NCI-H2171 treated with DMSO at 0.1 percent for 48 hours (cell line): ENCODE measurements around the gene CAMSAP2.

Source experiments
- DNase-seq: peaks from one replicate; lab custom pipeline; 2025; lab: John Stamatoyannopoulos, UW

CAMSAP2 gene

DNA sequence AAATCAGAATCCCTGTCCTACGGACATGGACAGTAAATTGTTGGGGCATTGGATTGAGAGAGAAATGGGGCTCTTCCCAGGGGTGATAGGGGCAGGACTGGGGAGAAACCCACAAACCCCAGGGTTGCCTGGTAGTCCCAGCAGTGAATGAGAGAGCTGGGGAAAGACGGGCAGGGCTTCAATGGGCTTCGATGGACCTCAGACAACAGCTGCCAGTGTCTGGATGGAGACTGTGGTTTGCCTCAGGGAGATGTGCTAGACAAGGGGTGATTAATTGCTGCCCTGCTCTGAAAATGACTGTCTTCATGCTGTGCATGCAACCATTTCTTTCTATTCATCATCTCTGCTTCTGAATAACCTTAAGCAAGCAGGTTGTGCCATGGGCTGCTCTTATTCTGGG lies 141.5 kb downstream of the CAMSAP2 start:
- no peak for DNase-seq

DNA sequence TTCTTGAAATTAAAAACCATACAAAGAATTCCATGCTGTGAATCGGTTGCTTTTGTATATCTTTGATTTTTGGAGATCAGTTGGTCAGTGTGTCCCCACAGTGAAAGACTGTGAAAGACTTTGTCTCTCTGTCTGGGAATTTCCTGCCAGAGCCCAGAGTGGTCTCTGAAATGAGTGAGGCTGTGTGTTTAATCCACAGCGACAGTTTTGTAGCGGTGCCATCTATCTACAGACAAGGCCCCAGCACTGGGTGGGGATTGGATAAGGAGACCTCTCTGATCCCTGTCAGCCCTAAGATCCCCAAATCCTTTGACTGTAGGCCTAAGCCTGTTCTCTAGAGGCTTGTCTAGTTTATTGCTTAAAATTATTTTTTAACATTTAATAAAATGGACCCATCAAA lies 144.4 kb downstream of the CAMSAP2 start:
- no peak for DNase-seq

DNA sequence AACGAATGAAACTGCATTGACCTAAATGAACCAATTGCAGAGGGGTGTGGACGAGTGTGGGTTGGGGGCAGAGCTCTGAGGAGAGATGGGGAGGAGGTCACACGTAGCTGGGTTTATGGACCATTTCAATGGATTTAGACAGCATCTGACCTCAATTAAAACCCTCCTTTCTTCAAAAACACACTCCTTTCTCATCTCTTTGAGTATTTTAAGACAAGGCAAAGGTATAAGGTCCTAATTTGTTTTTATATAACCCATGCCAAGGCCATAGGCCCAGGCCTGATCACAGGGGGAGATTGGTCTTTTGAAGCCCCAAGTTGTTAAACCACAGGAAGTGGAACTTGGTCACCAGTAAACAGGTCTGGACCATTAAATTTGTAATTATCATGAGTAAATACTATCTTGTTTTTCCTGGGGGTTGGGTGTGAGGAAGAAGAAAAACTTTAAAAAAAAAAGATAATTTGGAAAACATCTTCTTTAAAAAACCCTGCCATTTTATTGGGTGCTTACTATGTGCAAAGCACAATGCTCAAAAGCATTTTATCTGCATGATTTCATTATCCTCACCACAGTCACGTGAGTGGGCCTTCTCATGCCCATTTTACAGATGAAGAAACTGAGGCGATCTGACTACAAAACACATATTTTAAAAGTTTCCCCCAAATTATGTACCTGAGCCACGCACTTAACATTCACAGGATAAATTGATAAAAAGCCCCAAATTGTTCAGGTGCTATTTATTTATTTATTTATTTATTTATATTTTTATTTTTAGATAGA lies 147.1 kb downstream of the CAMSAP2 start:
- DNase-seq: no peak

DNA sequence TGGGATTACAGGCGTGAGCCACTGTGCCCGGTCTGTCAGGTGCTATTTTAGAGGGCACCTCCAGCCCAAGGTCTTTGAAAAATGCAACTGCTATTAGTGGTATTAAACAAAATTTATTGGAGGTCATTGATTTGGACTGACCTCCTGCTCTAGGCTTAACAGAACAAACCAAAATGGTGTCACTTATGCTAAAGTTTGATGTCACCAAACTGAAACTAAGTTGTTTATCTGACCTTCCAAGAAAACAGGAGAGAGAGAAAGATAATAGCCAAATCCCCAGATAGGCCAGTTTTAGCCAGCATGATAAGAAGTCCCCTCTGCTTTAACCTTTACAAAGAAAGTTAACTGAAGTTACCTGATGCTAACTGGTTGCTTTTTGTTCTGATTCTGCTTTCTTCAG lies 147.9 kb downstream of the CAMSAP2 start:
- no peak for DNase-seq

DNA sequence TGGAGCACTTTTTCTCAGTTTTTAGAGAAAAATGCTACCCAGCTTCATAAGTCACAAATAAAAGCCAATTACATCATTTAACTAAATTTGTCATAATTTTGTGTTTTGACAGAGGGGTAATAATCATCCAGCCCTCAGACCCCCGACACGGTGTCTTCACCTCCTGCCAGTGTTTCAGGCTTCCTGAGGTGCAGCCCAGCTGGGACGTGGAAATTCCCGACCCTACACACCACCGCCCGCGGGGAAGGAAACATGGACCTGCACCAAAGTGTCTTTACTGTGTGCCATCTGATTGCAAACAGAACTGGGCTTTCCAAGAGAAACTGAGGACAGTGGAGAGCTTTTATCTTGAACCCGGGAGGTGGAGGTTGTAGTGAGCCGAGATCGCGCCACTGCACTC lies 148.3 kb downstream of the CAMSAP2 start:
- no peak for DNase-seq

DNA sequence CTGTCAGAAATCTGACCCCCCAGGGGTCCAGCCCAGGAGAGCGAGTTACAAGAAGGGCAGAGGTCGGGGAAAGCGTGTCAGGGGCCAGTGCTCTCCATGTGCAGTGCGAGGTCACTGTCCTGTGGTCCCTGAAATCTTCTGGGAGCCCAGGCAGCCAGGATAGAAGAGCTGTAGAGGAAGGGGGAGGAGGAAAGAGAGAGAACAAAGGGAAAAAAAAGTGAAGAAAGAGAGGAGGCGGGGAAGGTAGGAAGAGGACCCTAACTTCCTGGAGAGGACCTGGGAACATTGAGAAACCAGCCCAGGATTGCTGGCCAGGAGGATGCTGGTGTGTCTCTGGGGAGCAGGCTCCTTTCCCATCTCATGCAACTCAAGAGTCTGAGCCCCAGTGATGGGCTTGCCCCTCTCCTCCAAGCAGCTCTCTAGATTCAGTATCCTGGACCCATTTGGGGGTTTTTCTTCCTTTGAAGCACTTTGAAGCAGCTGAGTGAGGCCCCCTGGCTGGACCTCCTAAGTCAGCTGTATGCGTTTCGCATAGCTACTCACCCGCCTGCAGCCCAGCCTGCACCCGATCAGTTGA lies 149.2 kb downstream of the CAMSAP2 start:
- no peak for DNase-seq

DNA sequence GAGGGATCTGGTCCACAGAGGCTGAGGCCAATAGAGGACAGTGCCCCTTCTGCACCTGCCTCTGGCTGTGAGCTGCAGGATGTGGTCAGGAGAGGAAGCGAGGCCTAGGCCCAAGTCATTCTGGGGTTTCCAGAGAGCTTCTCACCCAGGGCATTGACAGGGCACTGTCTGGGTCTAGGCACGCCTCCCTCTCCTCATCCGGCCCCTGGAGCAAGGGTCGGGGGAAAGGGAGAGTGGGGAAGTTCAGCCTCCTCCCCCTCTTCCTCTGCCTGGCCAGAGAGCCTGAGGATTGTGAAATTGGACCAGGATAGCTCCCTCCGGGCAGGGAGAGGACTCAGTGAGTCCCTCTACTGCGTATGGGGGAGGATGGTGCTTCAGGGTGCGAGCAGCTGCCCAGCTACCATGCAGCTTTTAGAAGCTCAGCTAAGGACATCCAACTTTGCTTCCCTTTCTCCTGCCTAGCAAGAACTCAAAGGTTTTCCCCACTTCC lies 149.7 kb downstream of the CAMSAP2 start:
- no peak for DNase-seq

DNA sequence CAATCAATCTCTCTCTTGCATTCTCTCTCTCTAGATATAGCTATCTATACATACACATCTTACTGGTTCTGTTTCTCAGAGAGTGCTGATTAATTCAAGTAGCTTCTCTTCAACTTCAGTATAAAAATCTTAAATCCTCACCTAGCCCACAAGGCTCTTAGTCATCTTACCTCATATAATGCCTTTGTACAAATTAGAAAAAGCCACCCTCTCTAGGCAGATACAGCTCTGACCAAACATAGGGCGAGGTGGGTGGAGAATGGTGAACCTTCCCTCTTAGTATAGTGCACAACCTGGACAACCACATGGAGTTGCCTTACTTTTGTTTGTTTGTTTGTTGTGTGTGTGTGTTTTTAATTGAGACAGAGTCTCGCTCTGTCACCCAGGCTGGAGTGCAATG lies 150.9 kb downstream of the CAMSAP2 start:
- no peak for DNase-seq

DNA sequence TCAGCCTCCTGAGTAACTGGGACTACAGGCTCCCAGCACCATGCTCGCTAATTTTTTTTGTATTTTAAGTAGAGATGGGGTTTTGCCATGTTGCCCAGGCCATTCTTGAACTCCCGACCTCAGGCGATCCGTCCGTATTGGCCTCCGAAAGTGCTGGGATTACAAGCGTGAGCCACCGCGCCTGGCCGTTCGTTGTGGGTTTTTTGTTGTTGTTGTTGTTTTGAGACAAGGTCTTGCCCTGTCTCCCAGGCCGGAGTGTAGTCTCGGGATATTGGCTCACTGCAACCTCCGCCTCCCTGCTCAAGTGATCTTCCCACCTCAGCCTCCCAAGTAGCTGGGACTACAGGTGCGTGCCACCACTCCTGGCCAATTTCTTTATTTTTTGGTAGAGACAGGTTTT lies 151.3 kb downstream of the CAMSAP2 start:
- DNase-seq: no peak

DNA sequence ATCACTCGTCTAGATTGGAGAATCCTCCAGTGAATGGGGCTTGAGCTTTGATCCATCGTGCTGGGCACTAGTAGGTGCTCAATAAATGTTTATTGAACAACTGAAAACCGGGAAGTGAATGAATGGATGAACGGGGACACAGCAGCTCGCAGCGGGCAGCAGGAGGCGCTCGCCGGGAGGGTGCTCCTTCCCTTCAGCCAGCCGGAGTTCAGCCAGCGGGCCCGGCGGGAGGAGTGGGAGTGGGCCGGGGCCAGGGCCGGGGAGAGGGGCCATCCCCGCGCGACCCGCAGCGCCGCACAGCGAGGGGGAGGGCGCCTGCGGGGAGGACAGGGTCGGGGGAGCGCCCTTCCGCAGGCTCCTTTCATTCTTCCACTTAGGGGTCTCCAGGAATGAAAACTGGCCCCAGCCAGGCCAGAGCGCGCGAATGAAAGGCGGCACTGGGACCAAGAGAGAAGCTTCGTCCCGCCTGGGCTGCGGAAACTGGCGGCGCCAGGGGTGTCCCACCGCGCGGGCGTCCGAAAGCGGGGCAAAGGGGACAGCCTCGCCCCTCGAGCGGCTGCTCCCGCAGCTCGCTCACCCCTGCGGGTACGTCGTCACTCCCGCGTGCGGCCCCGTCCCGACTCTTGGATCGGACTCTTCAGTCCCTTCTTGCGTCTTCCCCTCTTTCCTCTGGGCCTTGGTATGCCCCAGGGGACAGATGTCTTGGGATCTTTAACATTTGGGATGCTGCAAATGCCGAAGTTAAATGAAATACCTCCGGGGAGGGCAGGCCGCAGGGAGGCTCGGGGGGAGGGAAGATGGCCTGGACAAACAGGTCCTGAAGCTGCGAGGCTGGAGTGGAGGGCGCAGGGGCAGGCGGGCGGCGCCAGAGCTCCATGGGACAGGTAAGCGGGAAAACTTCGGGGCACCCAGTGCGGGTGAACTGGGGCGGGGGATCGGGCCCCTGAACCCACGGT lies 152.4 kb downstream of the CAMSAP2 start:
- DNase-seq: peak; percentile 61

DNA sequence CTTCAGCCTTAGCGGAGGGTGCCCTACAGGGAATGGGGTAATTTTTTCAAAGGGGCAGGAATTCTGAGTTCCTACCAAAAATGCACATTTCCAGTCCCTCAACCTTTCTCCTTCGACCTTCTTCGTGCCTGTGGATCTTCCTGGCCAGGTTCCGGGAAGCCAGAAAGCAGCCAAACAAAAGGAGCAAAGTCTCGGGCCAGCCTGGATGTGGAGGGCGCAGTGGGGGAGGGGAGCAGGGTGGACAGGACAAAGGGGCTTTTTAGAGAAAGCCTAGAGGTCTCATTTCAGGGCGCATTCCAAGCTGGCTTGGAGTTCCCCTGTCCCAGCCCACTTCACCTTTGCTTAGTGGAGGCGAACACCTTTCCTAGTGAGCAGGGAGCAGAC lies 153.1 kb downstream of the CAMSAP2 start:
- no peak for DNase-seq

DNA sequence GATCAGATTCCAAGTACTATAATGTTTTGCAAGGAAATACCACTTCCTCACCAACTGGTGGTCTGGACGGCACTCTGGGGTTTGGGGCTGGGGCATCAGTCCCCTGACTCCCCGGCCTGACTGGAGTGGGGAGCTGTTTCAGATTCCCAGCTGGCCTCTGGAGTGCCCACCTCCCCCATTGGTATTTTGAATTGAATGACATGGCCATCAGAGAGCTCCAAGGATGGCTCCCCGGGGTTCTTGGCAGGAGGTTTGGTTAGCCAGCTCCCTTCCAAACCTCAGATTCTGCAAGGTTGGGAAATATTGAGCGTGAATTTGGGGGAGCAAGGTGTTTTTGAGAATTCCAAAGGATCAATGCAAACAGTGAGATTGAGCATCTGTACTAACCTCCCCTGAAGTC lies 153.9 kb downstream of the CAMSAP2 start:
- no peak for DNase-seq

DNA sequence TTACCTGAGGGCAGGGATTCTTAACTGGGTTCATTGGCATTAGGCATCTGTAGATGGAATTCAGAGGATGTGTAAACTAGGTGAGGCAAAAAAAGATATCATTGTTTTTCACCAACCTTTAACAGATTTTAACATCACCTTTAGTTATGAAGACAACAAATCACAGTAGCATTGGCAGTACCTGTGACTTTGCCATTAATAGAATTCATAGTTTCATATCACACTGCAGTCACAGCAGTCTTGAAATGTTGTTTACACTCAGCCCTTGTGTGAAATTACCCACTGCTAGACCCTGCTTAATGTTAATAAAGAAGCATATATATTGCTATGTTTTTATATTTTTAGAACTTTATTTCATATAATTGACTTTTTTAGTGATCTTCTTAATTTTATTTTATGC lies 154.3 kb downstream of the CAMSAP2 start:
- DNase-seq: no peak

DNA sequence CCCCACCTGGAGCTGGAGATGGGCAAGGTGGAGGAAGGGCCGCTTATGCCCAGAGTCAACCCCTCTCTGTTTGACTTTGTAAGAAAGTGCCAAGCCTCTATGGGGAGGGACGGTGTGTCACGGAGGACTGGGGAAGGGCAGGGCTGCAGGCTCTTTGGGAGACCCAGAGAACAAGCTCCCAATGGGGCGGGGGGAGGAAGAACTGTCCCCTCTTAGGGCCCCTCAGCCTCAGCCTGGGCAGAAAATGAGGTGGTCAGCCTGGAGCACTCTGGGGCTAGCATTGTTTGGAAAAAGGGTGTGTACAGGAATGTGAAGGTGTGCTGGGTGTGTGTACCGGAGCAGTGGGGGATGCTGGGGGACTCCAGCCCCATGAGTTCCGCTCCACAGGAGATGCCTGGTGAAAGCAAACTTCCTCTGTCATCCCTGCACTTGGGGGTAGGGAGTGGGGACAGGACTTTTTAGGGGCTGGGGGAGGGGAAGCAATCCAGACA lies 154.8 kb downstream of the CAMSAP2 start:
- DNase-seq: no peak

DNA sequence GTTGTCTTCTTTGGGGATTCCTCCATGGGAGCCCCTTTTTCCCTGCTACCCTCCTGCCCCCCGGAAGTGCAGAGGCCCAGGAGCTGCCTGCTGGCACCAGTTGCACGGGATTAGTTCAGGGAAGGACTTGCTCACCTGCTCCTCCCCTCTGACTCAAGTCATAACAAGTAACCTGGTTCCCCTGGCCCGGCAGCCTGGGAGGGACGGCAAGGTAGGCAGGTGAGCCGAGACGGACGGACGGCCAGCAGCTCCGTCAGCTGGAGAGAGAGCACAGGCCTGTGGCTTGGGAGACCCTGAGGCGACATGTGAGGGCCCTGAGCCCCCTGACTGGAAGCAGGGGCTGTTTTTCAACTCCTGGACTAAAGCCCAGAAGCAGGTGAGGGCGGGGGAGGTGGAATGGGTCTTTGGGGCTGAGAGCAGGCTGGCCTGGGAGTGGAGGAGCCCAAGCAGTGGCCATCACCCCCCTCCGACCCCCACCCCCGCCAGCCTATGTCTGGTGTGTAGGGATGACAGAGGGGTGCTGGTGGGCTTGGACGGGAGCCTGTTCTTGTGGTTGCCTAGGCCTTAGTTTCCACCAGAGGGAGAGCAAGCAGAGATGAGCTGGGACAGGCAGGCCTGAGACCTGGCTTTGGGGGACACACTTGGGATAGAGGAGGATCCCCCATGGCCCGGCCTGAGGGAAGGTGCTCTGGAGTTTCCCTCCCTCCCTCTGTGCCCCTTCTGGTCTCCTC lies 156.2 kb downstream of the CAMSAP2 start, which contains the start of gene INAVA:
Gene INAVA (plus strand): TSS at position 189 of the 731 bp plus-strand sequence. CDS start 3,501 bp downstream, outside the sequence.
- no peak for DNase-seq

DNA sequence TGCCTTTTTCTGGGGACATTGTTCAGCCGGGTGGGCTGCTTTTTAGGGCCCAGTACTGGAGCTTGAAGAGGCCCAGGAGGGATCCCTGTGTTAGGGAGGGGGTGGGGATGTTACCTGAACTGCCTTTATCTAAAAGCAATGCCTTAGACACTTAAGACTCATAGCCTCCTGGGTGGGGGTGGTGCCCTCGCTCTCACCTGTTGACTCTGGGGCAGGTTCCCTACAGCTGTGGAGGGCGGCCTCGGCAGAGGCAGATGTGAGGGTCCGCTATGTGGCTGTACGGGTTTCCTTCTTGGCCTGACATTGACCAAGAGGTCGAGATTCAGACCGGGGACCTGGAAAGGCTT lies 156.7 kb downstream of the CAMSAP2 start:
- no peak for DNase-seq

DNA sequence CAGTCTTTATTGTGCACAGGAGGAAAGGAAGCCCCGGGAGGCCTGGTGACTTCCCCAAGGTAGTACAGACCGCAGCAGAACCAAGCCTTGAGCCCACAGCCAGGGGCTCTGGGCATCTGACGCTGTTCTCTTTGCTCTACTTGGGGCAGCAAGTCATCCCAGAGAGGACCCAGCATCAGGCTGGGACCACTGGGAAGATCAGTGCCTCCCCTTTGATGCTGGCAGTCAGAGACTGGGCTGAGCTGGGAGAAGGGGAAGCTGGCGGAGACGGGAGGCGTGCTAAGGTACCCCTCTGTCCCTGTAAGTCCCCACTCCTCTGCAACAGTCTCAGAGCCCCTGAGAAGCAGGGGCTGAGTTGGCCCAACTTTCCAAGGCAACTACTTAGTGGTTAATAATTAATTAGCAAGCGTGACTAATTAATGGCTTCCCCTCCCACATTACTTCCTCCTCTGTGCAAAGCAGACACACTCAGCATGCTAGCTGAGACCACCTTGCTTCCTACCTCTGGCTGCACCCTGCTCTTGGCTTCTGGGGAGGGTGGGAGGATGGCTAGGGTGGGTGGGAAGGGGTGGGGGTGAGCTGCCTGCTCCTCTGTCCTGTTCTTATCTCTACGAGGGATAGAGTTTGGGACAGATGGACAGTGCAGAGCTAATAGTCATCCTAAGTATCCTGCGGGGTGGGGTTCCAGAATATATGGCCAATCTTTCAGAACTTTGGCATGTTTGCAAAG lies 157.3 kb downstream of the CAMSAP2 start:
- no peak for DNase-seq

DNA sequence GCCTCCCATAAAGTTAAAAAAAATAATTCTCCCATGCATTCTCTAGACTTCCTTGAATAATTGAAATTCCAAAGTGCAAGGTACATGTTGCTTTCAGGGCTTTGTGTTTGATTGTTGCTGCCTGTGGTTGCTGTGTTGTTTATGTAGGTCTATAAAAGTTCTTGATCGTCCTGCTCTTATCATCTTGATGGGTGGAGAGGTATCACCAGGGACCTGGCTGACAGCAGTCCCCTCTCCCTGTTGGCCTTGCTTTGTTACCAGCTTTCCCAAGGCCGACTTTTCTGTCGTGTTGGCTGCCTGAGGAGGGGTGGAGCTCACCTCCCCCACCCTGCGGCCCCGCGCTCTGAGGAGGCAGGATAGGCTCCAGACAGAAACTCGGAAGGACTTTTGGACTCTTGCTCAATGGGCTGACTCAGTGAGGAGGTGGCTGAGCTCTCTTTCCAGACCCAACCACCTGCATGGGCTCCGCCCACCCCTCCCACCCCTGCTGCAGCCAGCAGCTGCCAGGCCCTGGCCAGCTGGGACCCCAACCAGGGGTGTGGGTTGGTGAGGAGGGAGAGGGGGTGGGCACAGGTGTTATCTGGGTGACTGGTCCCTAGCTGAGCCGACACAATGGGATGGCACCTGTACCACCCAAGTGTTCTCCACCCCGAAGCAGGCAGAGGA lies 158.0 kb downstream of the CAMSAP2 start:
- peak; percentile 9 for DNase-seq

DNA sequence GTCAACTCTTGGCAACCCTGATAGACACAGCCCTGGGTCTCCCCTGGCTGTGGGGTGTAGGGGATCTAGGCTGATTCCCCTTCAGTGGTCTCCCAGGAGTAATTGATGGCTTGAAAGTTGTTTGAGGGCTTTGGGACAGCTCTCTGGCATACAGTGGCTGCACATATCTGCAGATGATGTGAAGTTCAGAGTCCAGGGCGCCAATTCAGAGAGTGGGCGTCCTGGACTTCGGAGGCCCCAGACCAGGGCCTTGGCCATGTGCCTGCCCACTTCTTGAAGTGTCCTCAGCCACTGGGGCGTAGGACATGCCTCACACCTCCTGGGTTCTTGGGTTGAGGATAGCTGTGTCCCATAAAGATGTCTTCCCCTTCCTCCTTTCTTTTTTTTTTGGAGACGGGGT lies 158.6 kb downstream of the CAMSAP2 start:
- no peak for DNase-seq

DNA sequence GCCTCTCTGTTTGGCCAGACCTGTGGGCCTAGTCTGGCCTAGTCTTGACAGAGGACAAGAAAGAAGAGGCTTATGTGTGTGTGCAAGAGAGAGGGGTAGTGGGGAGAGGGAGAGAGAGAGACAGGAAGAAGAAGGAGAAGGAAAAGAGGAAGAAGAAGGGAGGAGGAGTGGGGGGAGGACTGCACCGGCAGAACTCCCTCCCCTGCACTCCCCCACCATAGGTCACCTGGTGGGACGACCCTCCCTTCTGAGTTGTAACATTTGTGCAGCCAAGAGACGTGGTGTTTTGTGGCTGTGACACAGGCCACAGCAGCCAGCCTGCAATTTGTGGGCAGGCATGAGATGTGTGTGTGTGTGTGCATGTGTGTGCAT lies 160.3 kb downstream of the CAMSAP2 start:
- DNase-seq: no peak
